Measurements from ENCODE around the gene HOXD11. TPM values are rescaled to one million over a fixed set of nuclear protein-coding genes. Genes with fewer than 3 reads are reported as not detected.

Gene HOXD11
- total and polyA plus RNA-seq, 2 of the 13 experiments (the other 11 are each of a cell fraction or from before 2014, with no cell fraction given): not detected

GRCh38 chr2:176133389-176133788 lies 26.3 kb downstream of the HOXD11 start:
- Histone ChIP-seq H3K4me3 (replicated peaks in 1 of 3; ENCODE audit: insufficient read depth in 1 of 3, low read depth in 2 of 3, low read length in 3 of 3) (no peak overlapping the region), H3K79me2 (ENCODE audit: insufficient read depth, low read length) (no peaks in the 10 kb centered on the region), H2AFZ (ENCODE audit: low read length) (no peak overlapping the region), H3K9ac (ENCODE audit: insufficient read depth, low read depth, low read length) (no peak overlapping the region), H3K27me3 (ENCODE audit: control insufficient read depth in 1 of 2, insufficient read depth in 2 of 2, low read length in 2 of 2) (peaks cover 9 to 87% of the 10 kb centered on the region in 2 experiments), H3K27ac (ENCODE audit: extremely low read length, insufficient read depth, low read length) (no peak overlapping the region), H3K4me2 (ENCODE audit: low read depth, low read length) (no peak overlapping the region), H3K36me3 (replicated peaks in 1 of 2; ENCODE audit: control insufficient read depth in 1 of 2, insufficient read depth in 2 of 2, low read length in 2 of 2) (no peaks in the 10 kb centered on the region), H3K4me1 (ENCODE audit: insufficient read depth, low read length) (no peaks in the 10 kb centered on the region), H4K20me1 (ENCODE audit: insufficient read depth, low read length) (no peaks in the 10 kb centered on the region), H3K9me3 (ENCODE audit: low read length) (no peaks in the 10 kb centered on the region)
- FAIRE-seq (no peak), DNase-seq (ENCODE audit: low spot score) (no peak), ATAC-seq (no peak)
- ChIA-PET CTCF (ENCODE audit: low intra/inter-chr PET ratio, low total read pairs) (no interaction called here), POLR2A (no interaction called here)
- no TSS peak for BruUV-seq (replicated peaks)
- TF ChIP-seq TRIM24 (CRISPR knock-in tag; IDR thresholded peaks at IDR 0.05) (no peak), REPIN1 (CRISPR knock-in tag; IDR thresholded peaks at IDR 0.05; ENCODE audit: borderline replicate concordance, low read depth) (no peak), TCF7 (IDR thresholded peaks at IDR 0.05; ENCODE audit: low read depth) (no peak), WIZ (CRISPR knock-in tag; IDR thresholded peaks at IDR 0.05) (no peak), ZNF629 (CRISPR knock-in tag; conservative IDR thresholded peaks at IDR 0.05) (no peak), ZNF30 (CRISPR knock-in tag; IDR thresholded peaks at IDR 0.05) (no peak), ZKSCAN5 (CRISPR knock-in tag; IDR thresholded peaks at IDR 0.05) (no peak), SRY (CRISPR knock-in tag; IDR thresholded peaks at IDR 0.05) (no peak)
- intact Hi-C loops (cut with micrococcal nuclease; ENCODE audit: unreplicated experiment) (no loop called here), in situ Hi-C loops (cut with HindIII; ENCODE audit: extremely low pct_ligation_motif_present, low pct_unique_long_range_greater_than_20kb) (no loop called here)

DNA sequence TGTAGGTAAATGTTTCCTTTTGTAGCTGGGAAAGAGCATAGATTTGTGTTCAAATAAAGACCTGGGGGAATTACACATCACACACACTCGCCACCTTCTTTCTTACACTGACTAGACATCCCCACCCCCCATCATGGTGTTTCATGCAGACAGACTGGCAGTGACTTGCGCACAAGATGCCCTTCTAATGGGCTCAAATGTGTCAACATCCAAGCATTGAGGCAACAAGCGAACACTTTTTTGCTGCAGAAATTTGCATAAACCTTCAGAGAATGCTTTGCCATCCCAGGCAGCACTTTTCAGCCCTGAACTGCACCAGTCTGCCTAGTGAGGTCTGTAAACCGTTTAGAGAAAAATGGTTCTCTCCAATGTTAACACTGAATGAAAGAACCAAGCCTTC lies 27.0 kb downstream of the HOXD11 start:
- H4K20me1 ChIP-seq (ENCODE audit: insufficient read depth, low read length): no peaks in the 10 kb centered on the region
- ATAC-seq (no peak), DNase-seq (ENCODE audit: low spot score) (no peak), FAIRE-seq (no peak)
- H3K4me1 ChIP-seq (ENCODE audit: insufficient read depth, low read length): 0 out of 2 replicates have a peak, but pooled peaks cover under 1% of the 10 kb centered on the region
- ChIA-PET CTCF (ENCODE audit: low intra/inter-chr PET ratio, low total read pairs) (no interaction called here), POLR2A (no interaction called here)
- peaks cover 7 to 87% of the 10 kb centered on the region in 2 experiments; a peak in 4 of 5 replicates for H3K27me3 ChIP-seq (ENCODE audit: control insufficient read depth in 1 of 2, insufficient read depth in 2 of 2, low read length in 2 of 2)
- 17% methylated on average over 4 of the region's 4 CpGs for WGBS (ENCODE audit: low lambda C conversion rate)
- H3K36me3 ChIP-seq (replicated peaks in 1 of 2; ENCODE audit: control insufficient read depth in 1 of 2, insufficient read depth in 2 of 2, low read length in 2 of 2): no peaks in the 10 kb centered on the region
- H3K4me3 ChIP-seq (replicated peaks in 1 of 3; ENCODE audit: insufficient read depth in 1 of 3, low read depth in 2 of 3, low read length in 3 of 3): no peak overlapping the region
- BruUV-seq (replicated peaks): no TSS peak
- no peak overlapping the region for H3K27ac ChIP-seq (ENCODE audit: extremely low read length, insufficient read depth, low read length)
- H3K9me3 ChIP-seq (ENCODE audit: low read length): no peaks in the 10 kb centered on the region
- H3K79me2 ChIP-seq (ENCODE audit: insufficient read depth, low read length): no peaks in the 10 kb centered on the region
- TF ChIP-seq ZNF597 (CRISPR knock-in tag; IDR thresholded peaks at IDR 0.05): no peak
- no peak for TF ChIP-seq NRL (CRISPR knock-in tag; IDR thresholded peaks at IDR 0.05; ENCODE audit: borderline replicate concordance)
- TF ChIP-seq, protein P1, sequence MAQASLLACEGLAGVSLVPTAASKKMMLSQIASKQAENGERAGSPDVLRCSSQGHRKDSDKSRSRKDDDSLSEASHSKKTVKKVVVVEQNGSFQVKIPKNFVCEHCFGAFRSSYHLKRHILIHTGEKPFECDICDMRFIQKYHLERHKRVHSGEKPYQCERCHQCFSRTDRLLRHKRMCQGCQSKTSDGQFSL (CRISPR knock-in tag; IDR thresholded peaks at IDR 0.05): no peak
- TF ChIP-seq, protein P2, sequence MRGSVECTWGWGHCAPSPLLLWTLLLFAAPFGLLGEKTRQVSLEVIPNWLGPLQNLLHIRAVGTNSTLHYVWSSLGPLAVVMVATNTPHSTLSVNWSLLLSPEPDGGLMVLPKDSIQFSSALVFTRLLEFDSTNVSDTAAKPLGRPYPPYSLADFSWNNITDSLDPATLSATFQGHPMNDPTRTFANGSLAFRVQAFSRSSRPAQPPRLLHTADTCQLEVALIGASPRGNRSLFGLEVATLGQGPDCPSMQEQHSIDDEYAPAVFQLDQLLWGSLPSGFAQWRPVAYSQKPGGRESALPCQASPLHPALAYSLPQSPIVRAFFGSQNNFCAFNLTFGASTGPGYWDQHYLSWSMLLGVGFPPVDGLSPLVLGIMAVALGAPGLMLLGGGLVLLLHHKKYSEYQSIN (CRISPR knock-in tag; IDR thresholded peaks at IDR 0.05; ENCODE audit: borderline replicate concordance): no peak
- TF ChIP-seq, protein P3, sequence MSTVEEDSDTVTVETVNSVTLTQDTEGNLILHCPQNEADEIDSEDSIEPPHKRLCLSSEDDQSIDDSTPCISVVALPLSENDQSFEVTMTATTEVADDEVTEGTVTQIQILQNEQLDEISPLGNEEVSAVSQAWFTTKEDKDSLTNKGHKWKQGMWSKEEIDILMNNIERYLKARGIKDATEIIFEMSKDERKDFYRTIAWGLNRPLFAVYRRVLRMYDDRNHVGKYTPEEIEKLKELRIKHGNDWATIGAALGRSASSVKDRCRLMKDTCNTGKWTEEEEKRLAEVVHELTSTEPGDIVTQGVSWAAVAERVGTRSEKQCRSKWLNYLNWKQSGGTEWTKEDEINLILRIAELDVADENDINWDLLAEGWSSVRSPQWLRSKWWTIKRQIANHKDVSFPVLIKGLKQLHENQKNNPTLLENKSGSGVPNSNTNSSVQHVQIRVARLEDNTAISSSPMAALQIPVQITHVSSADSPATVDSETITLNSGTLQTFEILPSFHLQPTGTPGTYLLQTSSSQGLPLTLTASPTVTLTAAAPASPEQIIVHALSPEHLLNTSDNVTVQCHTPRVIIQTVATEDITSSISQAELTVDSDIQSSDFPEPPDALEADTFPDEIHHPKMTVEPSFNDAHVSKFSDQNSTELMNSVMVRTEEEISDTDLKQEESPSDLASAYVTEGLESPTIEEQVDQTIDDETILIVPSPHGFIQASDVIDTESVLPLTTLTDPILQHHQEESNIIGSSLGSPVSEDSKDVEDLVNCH (CRISPR knock-in tag; IDR thresholded peaks at IDR 0.05): no peak
- no peak for TF ChIP-seq MTERF4 (CRISPR knock-in tag; IDR thresholded peaks at IDR 0.05)
- no peak overlapping the region for H3K4me2 ChIP-seq (ENCODE audit: low read depth, low read length)
- no peak overlapping the region for H2AFZ ChIP-seq (ENCODE audit: low read length)
- in situ Hi-C loops (cut with HindIII; ENCODE audit: extremely low pct_ligation_motif_present, low pct_unique_long_range_greater_than_20kb) (no loop called here), intact Hi-C loops (cut with micrococcal nuclease; ENCODE audit: unreplicated experiment) (no loop called here)
- no peak overlapping the region for H3K9ac ChIP-seq (ENCODE audit: insufficient read depth, low read depth, low read length)
